HepG2 (cell line): Measurements from ENCODE around the gene MTF2. TPM values are rescaled to one million over a fixed set of nuclear protein-coding genes. Genes with fewer than 3 reads are reported as not detected.

Source experiments
- BHLHE40 ChIP-seq: IDR thresholded peaks from 2 replicates; pipeline ENCODE4 v1.6.1; 2011; ENCODE audit warnings: low read length, improper control_type of control experiment
- JDP2 ChIP-seq: sonication (generic); formaldehyde crosslinking; IDR thresholded peaks from 2 replicates; pipeline ENCODE4 v1.8.1; 2022; ENCODE audit warnings: missing genetic modification reagents, borderline replicate concordance
- KAT2B ChIP-seq: fragments of 150-350 bp; IDR thresholded peaks from 2 replicates; pipeline ENCODE4 v1.6.1; 2014; ENCODE audit warnings: low read depth, low read length, borderline replicate concordance
- NCOA5 ChIP-seq: sonication (generic); formaldehyde crosslinking; IDR thresholded peaks from 2 replicates; pipeline ENCODE4 v1.4.0; 2020; ENCODE audit warnings: missing genetic modification reagents
- NFRKB ChIP-seq: fragments of 450-650 bp; IDR thresholded peaks from 2 replicates; pipeline ENCODE4 v1.6.1; 2017
- SMARCC2 ChIP-seq: fragments of 450-650 bp; IDR thresholded peaks from 2 replicates; pipeline ENCODE4 v1.6.1; 2017; ENCODE audit warnings: antibody characterized with exemption, mild to moderate bottlenecking
- ZNF17 ChIP-seq: sonication (generic); formaldehyde crosslinking; IDR thresholded peaks from 2 replicates; pipeline ENCODE4 v1.5.0; 2020; ENCODE audit warnings: mild to moderate bottlenecking, missing genetic modification reagents
- ZNF3 ChIP-seq: IDR thresholded peaks from 2 replicates; pipeline ENCODE4 v1.7.0; 2017; ENCODE audit warnings: inconsistent platforms
- polyA plus RNA-seq, 8 experiments: library from polyadenylated mRNA; depleted of rRNA in 3 of 8; stranded (reverse) in 7 of 8; unstranded in 1 of 8; fragments of >200 nt; fragmentation: Illumina TruSeq in 4 of 8; extraction: Trizol in 4 of 8; gene quantifications; 2 replicates each; pipeline versions ENCODE4 v1.2.1 to v1.2.3, GENCODE V29; 2011 to 2016; ENCODE audit warnings: low read depth in 4 of 8, missing spikeins in 1 of 8, mixed read lengths in 1 of 8; ENCODE audit not compliant: insufficient read depth in 1 of 8
- total RNA-seq, 5 experiments: library from RNA; depleted of rRNA; stranded (reverse); fragments of >200 nt; fragmentation: Illumina TruSeq; extraction: Trizol; gene quantifications; 2 replicates each; pipeline ENCODE4 v1.2.3, GENCODE V29; 2016; ENCODE audit warnings: low read depth in 1 of 5
- TF ChIP-seq, protein P1 (sequence below): sonication (generic); formaldehyde crosslinking; IDR thresholded peaks from 2 replicates; pipeline ENCODE4 v1.4.0; 2020; ENCODE audit warnings: missing genetic modification reagents, borderline replicate concordance
- TF ChIP-seq, protein P2 (sequence below): sonication (generic); formaldehyde crosslinking; IDR thresholded peaks from 2 replicates; pipeline ENCODE4 v1.4.0; 2020; ENCODE audit warnings: missing genetic modification reagents; ENCODE audit errors: not compliant biosample characterization
- TF ChIP-seq, protein P3 (sequence below), 2 experiments: fragments of 450-650 bp in 1 of 2; sonication (generic) in 1 of 2; formaldehyde crosslinking in 1 of 2; IDR thresholded peaks; 2 replicates each; pipeline versions ENCODE4 v1.6.1 to v1.8.0; 2016 to 2022; ENCODE audit warnings: antibody characterized with exemption in 1 of 2, mild to moderate bottlenecking in 1 of 2, missing genetic modification reagents in 1 of 2
- TF ChIP-seq, protein P4 (sequence below): sonication (generic); formaldehyde crosslinking; IDR thresholded peaks from 2 replicates; pipeline ENCODE4 v1.8.1; 2022; ENCODE audit warnings: low read depth, mild to moderate bottlenecking, missing genetic modification reagents

The MTF2 gene
- total and polyA plus RNA-seq, 2 of the 13 experiments (the other 11 are each of a cell fraction or from before 2014, with no cell fraction given): 48.7 to 53.9 TPM

DNA sequence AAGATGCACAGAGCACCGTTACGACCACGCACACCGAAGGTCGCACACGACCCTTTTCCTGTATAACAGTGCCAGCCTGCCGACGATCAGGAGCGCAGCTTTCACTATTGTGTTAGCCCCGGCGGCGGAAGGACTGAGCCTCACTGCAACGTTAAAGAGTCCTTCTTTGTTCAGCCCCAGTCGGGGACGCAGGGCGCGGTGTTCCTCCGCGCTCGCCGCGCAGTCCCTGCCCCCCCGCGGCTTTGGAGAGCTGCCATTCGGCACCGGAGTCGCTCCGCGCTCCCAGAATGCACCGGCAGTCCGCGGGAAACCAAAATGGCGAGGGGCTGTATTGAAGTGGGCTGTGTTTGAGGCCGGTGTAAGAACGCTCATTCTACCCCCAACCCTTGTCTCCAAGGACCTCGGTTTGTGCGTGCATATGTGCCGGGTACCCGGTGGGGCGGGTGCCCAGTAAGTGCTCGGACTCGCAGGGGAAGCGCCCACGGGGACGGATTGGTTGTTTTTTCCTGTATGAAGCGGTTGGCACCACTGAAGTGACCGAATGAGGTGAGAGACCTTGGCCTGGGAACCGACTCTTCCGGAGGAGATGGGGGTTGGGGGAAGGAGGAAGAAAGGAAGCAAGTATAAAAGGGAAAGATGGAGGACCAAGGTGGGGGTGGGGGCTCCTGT is at the start of gene MTF2 (continued):
- TF ChIP-seq JDP2 (CRISPR knock-in tag) (peak; percentile 82), KAT2B (no peak), BHLHE40 (peak; percentile 72), NFRKB (peak; percentile 58), ZNF17 (CRISPR knock-in tag) (peak; percentile 85), SMARCC2 (no peak), NCOA5 (CRISPR knock-in tag) (no peak), ZNF3 (CRISPR knock-in tag) (peak; percentile 73; the same call in 1 of the 2 replicates)
- TF ChIP-seq, protein P1, sequence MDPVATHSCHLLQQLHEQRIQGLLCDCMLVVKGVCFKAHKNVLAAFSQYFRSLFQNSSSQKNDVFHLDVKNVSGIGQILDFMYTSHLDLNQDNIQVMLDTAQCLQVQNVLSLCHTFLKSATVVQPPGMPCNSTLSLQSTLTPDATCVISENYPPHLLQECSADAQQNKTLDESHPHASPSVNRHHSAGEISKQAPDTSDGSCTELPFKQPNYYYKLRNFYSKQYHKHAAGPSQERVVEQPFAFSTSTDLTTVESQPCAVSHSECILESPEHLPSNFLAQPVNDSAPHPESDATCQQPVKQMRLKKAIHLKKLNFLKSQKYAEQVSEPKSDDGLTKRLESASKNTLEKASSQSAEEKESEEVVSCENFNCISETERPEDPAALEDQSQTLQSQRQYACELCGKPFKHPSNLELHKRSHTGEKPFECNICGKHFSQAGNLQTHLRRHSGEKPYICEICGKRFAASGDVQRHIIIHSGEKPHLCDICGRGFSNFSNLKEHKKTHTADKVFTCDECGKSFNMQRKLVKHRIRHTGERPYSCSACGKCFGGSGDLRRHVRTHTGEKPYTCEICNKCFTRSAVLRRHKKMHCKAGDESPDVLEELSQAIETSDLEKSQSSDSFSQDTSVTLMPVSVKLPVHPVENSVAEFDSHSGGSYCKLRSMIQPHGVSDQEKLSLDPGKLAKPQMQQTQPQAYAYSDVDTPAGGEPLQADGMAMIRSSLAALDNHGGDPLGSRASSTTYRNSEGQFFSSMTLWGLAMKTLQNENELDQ: peak; percentile 85; the same call in 1 of the 2 replicates
- TF ChIP-seq, protein P2, sequence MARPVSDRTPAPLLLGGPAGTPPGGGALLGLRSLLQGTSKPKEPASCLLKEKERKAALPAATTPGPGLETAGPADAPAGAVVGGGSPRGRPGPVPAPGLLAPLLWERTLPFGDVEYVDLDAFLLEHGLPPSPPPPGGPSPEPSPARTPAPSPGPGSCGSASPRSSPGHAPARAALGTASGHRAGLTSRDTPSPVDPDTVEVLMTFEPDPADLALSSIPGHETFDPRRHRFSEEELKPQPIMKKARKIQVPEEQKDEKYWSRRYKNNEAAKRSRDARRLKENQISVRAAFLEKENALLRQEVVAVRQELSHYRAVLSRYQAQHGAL (CRISPR knock-in tag): peak; percentile 98
- TF ChIP-seq, protein P3, sequence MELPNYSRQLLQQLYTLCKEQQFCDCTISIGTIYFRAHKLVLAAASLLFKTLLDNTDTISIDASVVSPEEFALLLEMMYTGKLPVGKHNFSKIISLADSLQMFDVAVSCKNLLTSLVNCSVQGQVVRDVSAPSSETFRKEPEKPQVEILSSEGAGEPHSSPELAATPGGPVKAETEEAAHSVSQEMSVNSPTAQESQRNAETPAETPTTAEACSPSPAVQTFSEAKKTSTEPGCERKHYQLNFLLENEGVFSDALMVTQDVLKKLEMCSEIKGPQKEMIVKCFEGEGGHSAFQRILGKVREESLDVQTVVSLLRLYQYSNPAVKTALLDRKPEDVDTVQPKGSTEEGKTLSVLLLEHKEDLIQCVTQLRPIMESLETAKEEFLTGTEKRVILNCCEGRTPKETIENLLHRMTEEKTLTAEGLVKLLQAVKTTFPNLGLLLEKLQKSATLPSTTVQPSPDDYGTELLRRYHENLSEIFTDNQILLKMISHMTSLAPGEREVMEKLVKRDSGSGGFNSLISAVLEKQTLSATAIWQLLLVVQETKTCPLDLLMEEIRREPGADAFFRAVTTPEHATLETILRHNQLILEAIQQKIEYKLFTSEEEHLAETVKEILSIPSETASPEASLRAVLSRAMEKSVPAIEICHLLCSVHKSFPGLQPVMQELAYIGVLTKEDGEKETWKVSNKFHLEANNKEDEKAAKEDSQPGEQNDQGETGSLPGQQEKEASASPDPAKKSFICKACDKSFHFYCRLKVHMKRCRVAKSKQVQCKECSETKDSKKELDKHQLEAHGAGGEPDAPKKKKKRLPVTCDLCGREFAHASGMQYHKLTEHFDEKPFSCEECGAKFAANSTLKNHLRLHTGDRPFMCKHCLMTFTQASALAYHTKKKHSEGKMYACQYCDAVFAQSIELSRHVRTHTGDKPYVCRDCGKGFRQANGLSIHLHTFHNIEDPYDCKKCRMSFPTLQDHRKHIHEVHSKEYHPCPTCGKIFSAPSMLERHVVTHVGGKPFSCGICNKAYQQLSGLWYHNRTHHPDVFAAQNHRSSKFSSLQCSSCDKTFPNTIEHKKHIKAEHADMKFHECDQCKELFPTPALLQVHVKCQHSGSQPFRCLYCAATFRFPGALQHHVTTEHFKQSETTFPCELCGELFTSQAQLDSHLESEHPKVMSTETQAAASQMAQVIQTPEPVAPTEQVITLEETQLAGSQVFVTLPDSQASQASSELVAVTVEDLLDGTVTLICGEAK (IDR thresholded peaks at IDR 0.05): no peak
- TF ChIP-seq, protein P3 (CRISPR knock-in tag; IDR thresholded peaks at IDR 0.05): peak; percentile 96
- TF ChIP-seq, protein P4, sequence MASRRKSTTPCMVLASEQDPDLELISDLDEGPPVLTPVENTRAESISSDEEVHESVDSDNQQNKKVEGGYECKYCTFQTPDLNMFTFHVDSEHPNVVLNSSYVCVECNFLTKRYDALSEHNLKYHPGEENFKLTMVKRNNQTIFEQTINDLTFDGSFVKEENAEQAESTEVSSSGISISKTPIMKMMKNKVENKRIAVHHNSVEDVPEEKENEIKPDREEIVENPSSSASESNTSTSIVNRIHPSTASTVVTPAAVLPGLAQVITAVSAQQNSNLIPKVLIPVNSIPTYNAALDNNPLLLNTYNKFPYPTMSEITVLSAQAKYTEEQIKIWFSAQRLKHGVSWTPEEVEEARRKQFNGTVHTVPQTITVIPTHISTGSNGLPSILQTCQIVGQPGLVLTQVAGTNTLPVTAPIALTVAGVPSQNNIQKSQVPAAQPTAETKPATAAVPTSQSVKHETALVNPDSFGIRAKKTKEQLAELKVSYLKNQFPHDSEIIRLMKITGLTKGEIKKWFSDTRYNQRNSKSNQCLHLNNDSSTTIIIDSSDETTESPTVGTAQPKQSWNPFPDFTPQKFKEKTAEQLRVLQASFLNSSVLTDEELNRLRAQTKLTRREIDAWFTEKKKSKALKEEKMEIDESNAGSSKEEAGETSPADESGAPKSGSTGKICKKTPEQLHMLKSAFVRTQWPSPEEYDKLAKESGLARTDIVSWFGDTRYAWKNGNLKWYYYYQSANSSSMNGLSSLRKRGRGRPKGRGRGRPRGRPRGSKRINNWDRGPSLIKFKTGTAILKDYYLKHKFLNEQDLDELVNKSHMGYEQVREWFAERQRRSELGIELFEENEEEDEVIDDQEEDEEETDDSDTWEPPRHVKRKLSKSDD (CRISPR knock-in tag): peak; percentile 98
